ENCODE data around the gene HLA-DMA. TPM values are rescaled to one million over a fixed set of nuclear protein-coding genes. Genes with fewer than 3 reads are reported as not detected.
A peak's percentile ranks its signal among the peaks of the same experiment; 100 is the strongest.

Gene HLA-DMA
- polyA plus RNA-seq, 3 donors, result 434 to 526 (median 515) TPM

GRCh38 chr6:32982702-32983492 is 30.0 kb upstream of the HLA-DMA start:
- Histone ChIP-seq H3K79me2 (ENCODE audit: insufficient read depth, low read length) (peaks cover 16% of the 10 kb centered on the region), H3K9me3 (replicated peaks in 1 of 2; ENCODE audit: control insufficient read depth in 1 of 2, insufficient read depth in 1 of 2, low read length in 2 of 2) (no peaks in the 10 kb centered on the region), H3K36me3 (replicated peaks in 1 of 2; ENCODE audit: control insufficient read depth in 1 of 2, insufficient read depth in 2 of 2, low read length in 2 of 2) (peaks cover 42 to 52% of the 10 kb centered on the region in 2 donors), H3K4me3 (replicated peaks in 1 of 3; ENCODE audit: low read depth in 2 of 3, low read length in 3 of 3) (no peak overlapping the region), H3K27ac (ENCODE audit: low read depth in 1 of 2, low read length in 2 of 2) (peak overlapping the region in 1 of 2 donors; percentile 20), H2AFZ (ENCODE audit: insufficient read depth, low read depth, low read length, poor library complexity, severe bottlenecking) (no peak overlapping the region), H3K4me1 (ENCODE audit: control insufficient read depth in 1 of 2, insufficient read depth in 2 of 2, low read length in 2 of 2) (peaks cover 0 to 6% of the 10 kb centered on the region in 2 donors), H3K9ac (ENCODE audit: insufficient read depth, low read length, poor library complexity, severe bottlenecking) (no peak overlapping the region), H3K27me3 (ENCODE audit: control insufficient read depth in 2 of 2, insufficient read depth in 2 of 2, low read length in 2 of 2) (no peaks in the 10 kb centered on the region), H3K4me2 (replicated peaks; ENCODE audit: extremely low read depth, low read length, poor library complexity, severe bottlenecking) (no peak overlapping the region), H4K20me1 (ENCODE audit: insufficient read depth, low read length) (peaks cover 69% of the 10 kb centered on the region)
- DNase-seq, result no peak
- peak overlapping the region in 4 of 7 donors; percentile 31 to 77 (median 76) for H3K27ac Mint-ChIP-seq
- intact Hi-C loops (cut with micrococcal nuclease), result no loop called here
- WGBS (ENCODE audit: insufficient coverage), result 100% methylated on average over 1 of the region's 6 CpGs
- TF ChIP-seq CTCF (IDR thresholded peaks at IDR 0.05), result no peak
- no peaks in the 10 kb centered on the region for H3K9me3 Mint-ChIP-seq
- H3K4me3 Mint-ChIP-seq, result no peak overlapping the region
- H3K27me3 Mint-ChIP-seq (ENCODE audit: low read depth in 3 of 3), result peaks cover 0 to 2% (median 0%) of the 10 kb centered on the region in 3 donors
- peaks cover 41 to 55% of the 10 kb centered on the region in 2 donors for H3K36me3 Mint-ChIP-seq
- peaks cover 26% of the 10 kb centered on the region for H3K4me1 Mint-ChIP-seq

- Histone ChIP-seq H3K36me3 (replicated peaks in 1 of 2; ENCODE audit: control insufficient read depth in 1 of 2, insufficient read depth in 2 of 2, low read length in 2 of 2) (peaks cover 49 to 59% of the 10 kb centered on the region in 2 donors), H4K20me1 (ENCODE audit: insufficient read depth, low read length) (peaks cover 76% of the 10 kb centered on the region), H3K4me1 (ENCODE audit: control insufficient read depth in 1 of 2, insufficient read depth in 2 of 2, low read length in 2 of 2) (peaks cover 3 to 13% of the 10 kb centered on the region in 2 donors), H3K4me3 (replicated peaks in 1 of 3; ENCODE audit: low read depth in 2 of 3, low read length in 3 of 3) (no peak overlapping the region), H3K4me2 (replicated peaks; ENCODE audit: extremely low read depth, low read length, poor library complexity, severe bottlenecking) (no peak overlapping the region), H3K27ac (ENCODE audit: low read depth in 1 of 2, low read length in 2 of 2) (no peak overlapping the region), H3K9me3 (replicated peaks in 1 of 2; ENCODE audit: control insufficient read depth in 1 of 2, insufficient read depth in 1 of 2, low read length in 2 of 2) (no peaks in the 10 kb centered on the region), H3K9ac (ENCODE audit: insufficient read depth, low read length, poor library complexity, severe bottlenecking) (no peak overlapping the region), H3K79me2 (ENCODE audit: insufficient read depth, low read length) (peaks cover 23% of the 10 kb centered on the region), H3K27me3 (ENCODE audit: control insufficient read depth in 2 of 2, insufficient read depth in 2 of 2, low read length in 2 of 2) (no peaks in the 10 kb centered on the region), H2AFZ (ENCODE audit: insufficient read depth, low read depth, low read length, poor library complexity, severe bottlenecking) (no peak overlapping the region)
- Mint-ChIP-seq H3K36me3 (peaks cover 48 to 62% of the 10 kb centered on the region in 2 donors), H3K4me3 (no peak overlapping the region), H3K27ac (peak overlapping the region in 5 of 7 donors; percentile 14 to 77 (median 46)), H3K4me1 (peaks cover 29% of the 10 kb centered on the region), H3K27me3 (ENCODE audit: low read depth in 3 of 3) (peaks cover 0 to 2% (median 0%) of the 10 kb centered on the region in 3 donors), H3K9me3 (no peaks in the 10 kb centered on the region)
- intact Hi-C loops (cut with micrococcal nuclease), result no loop called here
- DNase-seq, result no peak
- no peak for TF ChIP-seq CTCF (IDR thresholded peaks at IDR 0.05)
- 62% methylated on average over 4 of the region's 8 CpGs for WGBS (ENCODE audit: insufficient coverage)
These were observed 29.3 kb upstream of the HLA-DMA start for GRCh38 chr6:32982084-32982701.

Measured in CD14-positive monocyte (primary cell).